ENCODE data around the gene TYMS.

TYMS gene

DNA sequence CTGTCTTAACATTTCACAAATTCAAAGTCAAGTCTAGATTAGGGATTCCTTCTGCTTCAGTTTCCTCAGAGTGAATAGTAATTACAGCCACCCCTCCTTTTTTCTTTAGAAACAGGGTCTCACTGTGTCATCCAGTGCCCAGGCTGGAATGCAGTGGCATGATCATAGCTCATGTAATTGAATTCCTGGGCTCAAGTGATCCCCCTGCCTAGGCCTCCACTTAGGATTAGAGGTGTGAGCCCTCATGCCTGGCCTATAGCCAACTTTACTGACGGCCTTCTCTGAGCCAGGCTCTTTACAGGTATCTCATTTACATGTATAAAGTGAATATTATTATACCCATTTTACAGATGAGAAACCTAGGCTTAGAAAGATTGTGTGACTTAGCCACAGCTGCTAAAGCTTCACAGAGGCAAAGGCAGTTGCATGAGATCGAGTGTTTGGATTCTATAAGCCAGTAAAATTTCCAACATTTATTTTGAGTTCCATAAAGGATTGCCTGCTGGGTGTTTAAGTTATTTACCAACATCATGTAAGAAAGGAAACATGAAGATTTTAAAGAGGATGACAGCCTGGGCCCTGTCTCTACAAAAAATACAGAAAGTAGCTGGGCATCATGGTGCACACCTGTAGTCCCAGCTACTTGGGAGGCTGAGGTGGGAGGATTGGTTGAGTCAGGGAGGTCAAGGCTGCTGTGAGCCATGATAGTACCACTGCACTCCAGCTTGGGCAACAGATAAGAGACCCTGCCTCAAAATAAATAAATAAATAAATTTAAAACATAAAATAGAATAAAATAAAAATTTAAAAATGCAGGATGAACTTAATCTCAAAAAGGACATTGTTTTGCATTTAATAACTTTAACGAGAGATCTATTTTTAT, 53.2 kb downstream of the TYMS start:
- no peaks in the 10 kb centered on the region for H3K27me3 ChIP-seq (ENCODE audit: insufficient read depth, poor library complexity, severe bottlenecking)
- H3K27ac ChIP-seq (ENCODE audit: poor library complexity, severe bottlenecking), result peak overlapping the region; percentile 62
- DNase-seq (ENCODE audit: low spot score), result no peak
- peaks cover 10% of the 10 kb centered on the region for H3K4me1 ChIP-seq (ENCODE audit: insufficient read depth, poor library complexity, severe bottlenecking)
- ATAC-seq (ENCODE audit: low read depth), result no peak
- peaks cover 30% of the 10 kb centered on the region for H3K36me3 ChIP-seq (ENCODE audit: low read depth)
- peak overlapping the region; percentile 56 for H3K4me3 ChIP-seq (ENCODE audit: severe bottlenecking)
- H3K9me3 ChIP-seq (ENCODE audit: severe bottlenecking), result no peaks in the 10 kb centered on the region
- TF ChIP-seq, protein P1, sequence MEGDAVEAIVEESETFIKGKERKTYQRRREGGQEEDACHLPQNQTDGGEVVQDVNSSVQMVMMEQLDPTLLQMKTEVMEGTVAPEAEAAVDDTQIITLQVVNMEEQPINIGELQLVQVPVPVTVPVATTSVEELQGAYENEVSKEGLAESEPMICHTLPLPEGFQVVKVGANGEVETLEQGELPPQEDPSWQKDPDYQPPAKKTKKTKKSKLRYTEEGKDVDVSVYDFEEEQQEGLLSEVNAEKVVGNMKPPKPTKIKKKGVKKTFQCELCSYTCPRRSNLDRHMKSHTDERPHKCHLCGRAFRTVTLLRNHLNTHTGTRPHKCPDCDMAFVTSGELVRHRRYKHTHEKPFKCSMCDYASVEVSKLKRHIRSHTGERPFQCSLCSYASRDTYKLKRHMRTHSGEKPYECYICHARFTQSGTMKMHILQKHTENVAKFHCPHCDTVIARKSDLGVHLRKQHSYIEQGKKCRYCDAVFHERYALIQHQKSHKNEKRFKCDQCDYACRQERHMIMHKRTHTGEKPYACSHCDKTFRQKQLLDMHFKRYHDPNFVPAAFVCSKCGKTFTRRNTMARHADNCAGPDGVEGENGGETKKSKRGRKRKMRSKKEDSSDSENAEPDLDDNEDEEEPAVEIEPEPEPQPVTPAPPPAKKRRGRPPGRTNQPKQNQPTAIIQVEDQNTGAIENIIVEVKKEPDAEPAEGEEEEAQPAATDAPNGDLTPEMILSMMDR (IDR thresholded peaks at IDR 0.05; ENCODE audit: poor library complexity, severe bottlenecking), result no peak

DNA sequence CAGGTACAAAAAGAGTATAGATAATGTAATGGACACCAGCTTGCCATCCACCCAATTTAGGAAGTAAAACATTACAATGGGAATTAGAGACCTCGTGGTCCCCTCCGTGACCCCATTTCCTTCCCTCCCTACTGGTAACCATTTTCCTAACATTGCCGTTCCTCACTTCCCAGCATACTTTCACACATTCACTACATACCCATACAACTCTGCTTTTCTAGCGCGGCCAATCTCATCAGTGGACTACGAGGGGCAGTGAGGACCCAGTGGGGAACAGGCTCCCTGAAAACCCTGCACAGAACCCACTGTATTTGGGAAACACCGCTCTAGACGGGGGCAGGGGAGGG, 53.8 kb downstream of the TYMS start:
- DNase-seq (ENCODE audit: low spot score), result no peak

DNA sequence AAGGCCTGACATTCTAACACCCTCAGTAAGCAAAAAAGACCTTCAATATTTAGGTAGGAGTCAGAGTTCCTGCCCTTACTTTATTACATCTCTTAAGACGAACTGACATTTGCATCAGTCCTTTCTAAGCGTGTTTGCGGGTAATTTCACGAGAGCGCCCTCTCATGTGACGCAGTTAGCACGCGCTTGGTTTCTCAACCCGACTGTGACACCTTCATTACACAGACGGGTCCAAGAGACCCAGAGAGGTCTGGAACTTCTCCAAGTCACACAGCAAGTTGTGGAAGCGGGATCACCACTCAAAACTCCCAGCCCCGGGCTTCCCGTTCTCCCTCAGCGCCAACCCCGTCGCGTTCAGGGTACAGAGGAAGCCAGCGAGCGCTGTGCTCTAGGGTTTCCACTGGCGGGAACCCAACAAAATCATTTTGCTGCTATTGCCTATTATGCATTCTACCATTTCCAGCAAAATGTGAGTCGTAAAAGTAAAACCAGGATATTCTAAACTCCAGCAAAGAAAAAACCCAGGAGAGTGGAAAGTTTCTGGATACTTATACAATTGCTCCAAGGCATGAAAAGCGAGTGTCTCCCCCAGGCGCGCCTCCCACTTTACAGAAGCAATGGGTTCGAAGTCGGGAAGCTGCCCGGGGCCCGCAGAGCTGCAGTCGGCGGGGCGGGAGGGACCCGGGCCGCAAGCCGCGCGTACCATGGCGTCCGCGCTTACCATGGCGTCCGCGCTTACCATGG, 54.4 kb downstream of the TYMS start:
- H3K4me3 ChIP-seq (ENCODE audit: severe bottlenecking), result peak overlapping the region; percentile 56
- TF ChIP-seq, protein P1 (IDR thresholded peaks at IDR 0.05; ENCODE audit: poor library complexity, severe bottlenecking), result no peak
- ATAC-seq (ENCODE audit: low read depth) (peak; percentile 22; the same call in 2 of the 3 replicates), DNase-seq (ENCODE audit: low spot score) (no peak)
- H3K9me3 ChIP-seq (ENCODE audit: severe bottlenecking), result no peaks in the 10 kb centered on the region
- H3K36me3 ChIP-seq (ENCODE audit: low read depth), result peaks cover 21% of the 10 kb centered on the region
- no peaks in the 10 kb centered on the region for H3K27me3 ChIP-seq (ENCODE audit: insufficient read depth, poor library complexity, severe bottlenecking)
- peak overlapping the region; percentile 62 for H3K27ac ChIP-seq (ENCODE audit: poor library complexity, severe bottlenecking)
- H3K4me1 ChIP-seq (ENCODE audit: insufficient read depth, poor library complexity, severe bottlenecking), result peaks cover 13% of the 10 kb centered on the region

More for the DNA sequence above, 53.8 kb downstream of the TYMS start:
- Histone ChIP-seq H3K27me3 (ENCODE audit: insufficient read depth, poor library complexity, severe bottlenecking) (no peaks in the 10 kb centered on the region), H3K27ac (ENCODE audit: poor library complexity, severe bottlenecking) (peak overlapping the region; percentile 62), H3K9me3 (ENCODE audit: severe bottlenecking) (no peaks in the 10 kb centered on the region), H3K4me1 (ENCODE audit: insufficient read depth, poor library complexity, severe bottlenecking) (peaks cover 13% of the 10 kb centered on the region), H3K36me3 (ENCODE audit: low read depth) (peaks cover 24% of the 10 kb centered on the region), H3K4me3 (ENCODE audit: severe bottlenecking) (peak overlapping the region; percentile 56)
- TF ChIP-seq, protein P1 (IDR thresholded peaks at IDR 0.05; ENCODE audit: poor library complexity, severe bottlenecking), result no peak
- peak; percentile 3; the same call in 2 of the 3 replicates for ATAC-seq (ENCODE audit: low read depth)

DNA sequence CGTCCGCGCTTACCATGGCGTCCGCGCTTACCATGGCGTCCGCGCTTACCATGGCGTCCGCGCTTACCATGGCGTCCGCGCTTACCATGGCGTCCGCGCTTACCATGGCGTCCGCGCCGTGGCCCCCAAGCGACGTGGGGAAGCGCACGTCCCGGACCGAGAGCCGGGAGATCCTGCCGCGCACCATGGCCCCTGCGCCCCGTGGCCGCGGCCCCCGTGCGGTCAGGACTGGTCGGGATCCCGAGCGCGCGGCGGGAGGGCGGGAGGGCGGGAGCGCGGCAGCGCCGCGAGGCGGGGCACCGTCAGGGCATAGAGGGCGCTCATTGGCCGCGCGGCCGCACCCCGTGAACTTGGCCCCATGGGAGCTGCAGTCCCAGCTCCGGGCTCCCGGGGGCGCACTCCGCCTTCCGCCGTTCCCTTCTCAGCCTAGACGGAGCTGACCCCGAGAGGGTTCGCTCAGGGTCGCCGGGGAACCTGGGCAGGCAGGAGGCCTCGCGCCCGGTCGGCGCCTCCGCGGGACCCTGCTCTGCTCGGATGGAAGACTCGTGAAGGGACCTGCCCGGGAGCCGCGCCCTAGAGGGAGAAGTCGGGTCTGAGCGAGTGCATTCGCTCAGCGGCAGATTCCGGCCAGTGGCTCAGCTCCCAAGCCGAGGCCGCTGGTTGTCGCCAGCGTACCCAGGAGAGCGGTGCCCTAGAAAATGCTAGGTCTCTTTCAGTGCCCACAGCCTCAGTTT, 55.1 kb downstream of the TYMS start, which contains the start of gene ENOSF1:
Gene ENOSF1, minus strand, starts transcription at position 230 of the 734 bp plus-strand sequence. Its CDS starts 43 bp downstream, at position 187.
- peaks cover 21% of the 10 kb centered on the region for H3K36me3 ChIP-seq (ENCODE audit: low read depth)
- H3K4me3 ChIP-seq (ENCODE audit: severe bottlenecking), result peak within 1 kb of the TSS; percentile 56
- peak; percentile 72 for DNase-seq (ENCODE audit: low spot score)
- TF ChIP-seq, protein P1 (IDR thresholded peaks at IDR 0.05; ENCODE audit: poor library complexity, severe bottlenecking), result peak; percentile 77
- peak; percentile 89 for ATAC-seq (ENCODE audit: low read depth)
- H3K4me1 ChIP-seq (ENCODE audit: insufficient read depth, poor library complexity, severe bottlenecking), result peaks cover 13% of the 10 kb centered on the region
- no peaks in the 10 kb centered on the region for H3K9me3 ChIP-seq (ENCODE audit: severe bottlenecking)
- H3K27me3 ChIP-seq (ENCODE audit: insufficient read depth, poor library complexity, severe bottlenecking), result no peaks in the 10 kb centered on the region
- peak within 1 kb of the TSS; percentile 62 for H3K27ac ChIP-seq (ENCODE audit: poor library complexity, severe bottlenecking)
